HG03095 (cell line): ENCODE measurements around the gene CAMKV.

Experiments used
- ATAC-seq: cut with Tn5 transposase; IDR thresholded peaks from one replicate; pipeline ENCODE4 v1.9.1; 2021; ENCODE audit warnings: moderate library complexity; ENCODE audit not compliant: unreplicated experiment

CAMKV gene

DNA sequence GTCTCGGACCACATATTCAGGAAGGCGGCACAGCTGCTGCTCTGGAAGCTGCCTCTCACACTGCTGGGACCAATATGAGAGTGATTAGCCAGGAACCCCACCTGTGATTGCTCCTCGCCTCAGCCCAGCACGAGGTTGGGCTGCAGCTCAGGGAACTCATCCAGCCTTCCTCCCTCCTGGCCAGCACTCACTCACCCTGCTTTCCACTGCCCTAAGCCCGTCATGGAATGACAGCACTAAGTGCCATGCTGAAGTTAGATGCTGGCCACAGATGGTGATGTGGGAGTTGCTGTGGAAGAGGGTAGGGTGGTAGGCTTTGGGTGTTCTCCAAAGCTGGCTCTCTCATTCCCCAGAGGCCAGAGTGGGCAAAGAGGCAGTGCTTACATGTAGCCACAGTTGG is 26.6 kb upstream of the CAMKV start:
- no peak for ATAC-seq

- no peak for ATAC-seq
These were observed 26.1 kb upstream of the CAMKV start for GRCh38 chr3:49895791-49896190.

DNA sequence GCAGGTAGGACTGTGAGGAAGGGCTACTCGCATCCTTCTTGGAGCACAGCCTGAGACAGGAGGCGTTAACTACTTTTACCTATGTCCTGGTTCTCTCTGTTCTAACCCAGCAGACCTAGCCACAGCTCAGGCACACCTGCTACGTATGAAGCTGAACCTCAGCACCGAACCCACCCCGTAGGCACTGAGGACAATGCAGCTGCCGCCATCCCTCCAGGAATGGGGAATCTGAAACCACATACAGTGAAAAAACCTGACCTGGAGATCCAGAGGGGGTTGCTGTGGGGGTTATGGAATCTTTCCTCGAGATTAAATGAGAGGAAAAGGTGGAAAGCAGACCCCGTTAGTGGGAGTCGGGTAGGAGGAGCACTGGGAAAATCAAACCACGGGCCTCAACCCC is 19.6 kb upstream of the CAMKV start:
- ATAC-seq = no peak

GRCh38 chr3:49886922-49887265 is 17.2 kb upstream of the CAMKV start:
- no peak for ATAC-seq

- no peak for ATAC-seq
These were observed 14.3 kb upstream of the CAMKV start for GRCh38 chr3:49883998-49884397.

DNA sequence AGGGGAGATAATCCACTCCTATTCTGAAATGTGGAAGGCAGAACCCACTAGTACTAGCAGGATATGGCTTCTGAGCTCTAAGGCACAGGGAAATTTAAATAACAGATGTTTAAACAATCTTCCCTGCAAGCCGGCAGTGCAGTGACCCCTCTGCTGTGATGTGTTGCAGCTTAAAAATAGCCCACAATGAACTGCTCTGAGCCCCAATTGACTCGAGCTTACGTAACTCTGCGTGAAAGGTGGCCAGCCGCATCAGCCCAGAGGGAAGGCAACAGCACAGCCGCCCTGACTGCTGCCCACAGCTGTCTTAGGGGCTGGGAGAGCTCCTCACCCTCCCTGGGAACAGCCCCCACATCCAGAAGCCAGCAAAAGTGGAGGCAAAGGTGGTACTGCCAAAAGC is 12.5 kb upstream of the CAMKV start:
- no peak for ATAC-seq

DNA sequence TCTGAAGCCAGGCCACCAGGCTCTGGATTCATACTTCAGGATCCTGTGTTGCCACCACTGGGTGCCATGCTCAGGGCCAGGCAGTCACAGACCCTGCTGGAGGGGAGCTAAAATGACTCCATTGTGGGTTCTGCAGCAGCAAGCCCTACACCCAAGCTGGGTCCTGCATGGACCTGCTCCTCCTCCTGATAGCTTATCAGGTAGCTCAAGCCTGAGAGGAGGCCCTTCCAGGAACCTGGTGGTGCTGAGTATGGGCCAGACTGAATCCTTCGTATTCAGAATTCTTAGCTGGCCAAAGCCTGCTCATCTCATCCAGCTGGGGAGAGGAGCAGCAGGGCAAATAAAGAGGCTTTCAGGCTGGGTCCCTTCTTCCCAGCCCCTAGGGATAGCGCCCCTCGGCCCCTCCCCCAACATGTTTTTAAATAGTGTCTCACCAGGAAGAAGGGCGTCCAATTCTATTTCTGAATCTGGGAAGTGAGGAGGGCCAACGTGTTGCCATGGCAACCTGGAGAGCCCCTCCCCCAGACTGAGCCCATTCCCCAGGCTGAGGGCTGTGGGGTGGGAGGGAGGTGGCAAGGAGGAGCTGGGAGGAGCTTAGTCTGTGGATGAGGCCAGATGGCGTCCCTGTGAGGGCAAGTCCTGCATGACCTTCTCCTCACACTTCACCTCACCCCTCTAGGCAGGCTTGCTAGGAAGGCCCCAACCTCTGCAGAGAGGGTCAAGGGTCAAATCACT is 11.0 kb upstream of the CAMKV start:
- no peak for ATAC-seq

DNA sequence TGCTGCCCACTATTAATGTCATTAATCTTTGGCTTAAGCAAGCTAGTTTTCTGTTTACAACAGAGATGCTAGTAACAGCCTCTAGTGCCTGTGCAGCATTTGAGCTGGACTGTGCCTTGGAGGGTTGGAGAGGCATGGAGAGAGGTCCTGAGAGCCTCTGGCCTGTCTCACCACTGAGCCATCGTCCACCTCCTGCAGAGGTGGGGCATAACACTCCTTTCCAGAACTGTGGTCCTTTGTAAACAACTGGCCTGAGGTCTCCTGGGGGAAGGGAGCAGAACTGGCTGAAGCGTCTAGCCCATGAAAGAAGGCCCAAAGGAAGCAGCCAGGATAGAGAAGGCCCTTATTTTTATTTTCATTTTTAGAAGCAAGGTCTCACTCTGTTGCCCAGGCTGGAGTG is 10.0 kb upstream of the CAMKV start:
- ATAC-seq = no peak

DNA sequence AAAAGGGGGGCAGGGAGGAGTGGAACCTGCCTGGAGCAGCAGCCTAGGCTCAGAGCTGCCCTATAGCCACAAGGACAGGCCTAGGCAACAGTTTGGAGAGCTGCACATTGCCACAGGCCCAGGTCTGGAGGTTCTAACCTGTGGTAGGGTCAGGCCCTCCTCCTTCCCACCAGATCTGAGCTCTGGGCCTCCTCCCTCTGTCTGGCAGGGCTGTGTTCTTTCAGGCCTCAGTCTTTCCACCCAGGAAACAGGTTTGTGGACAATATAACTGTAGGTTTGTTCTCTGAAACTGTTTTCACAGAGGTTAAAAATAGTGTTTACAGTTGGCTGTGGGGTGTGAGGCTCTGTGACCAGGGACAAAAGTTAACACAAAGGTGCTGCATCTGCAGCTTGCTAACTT is 9.0 kb upstream of the CAMKV start:
- ATAC-seq = no peak

- ATAC-seq = no peak
These were observed 8.0 kb upstream of the CAMKV start for GRCh38 chr3:49877716-49878115.

DNA sequence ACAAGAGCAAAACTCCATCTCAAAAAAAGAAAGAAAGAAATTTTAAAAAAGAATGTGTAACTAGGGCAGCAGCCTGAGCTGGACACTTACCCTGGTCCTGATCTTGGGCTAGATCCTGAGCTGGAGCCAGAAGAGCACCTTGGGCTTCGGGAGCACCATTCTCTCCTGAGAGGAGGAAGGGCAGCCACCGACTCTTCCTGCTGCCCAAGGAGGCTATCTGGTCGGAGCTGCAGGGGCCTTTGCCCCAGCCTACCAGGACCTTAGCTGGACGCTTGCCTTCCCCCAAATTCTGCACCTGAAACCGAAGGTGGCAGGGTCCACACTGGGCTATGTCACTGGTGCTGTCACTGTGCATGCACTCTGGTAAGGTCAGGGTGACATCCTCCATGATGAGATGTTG is 6.9 kb upstream of the CAMKV start:
- no peak for ATAC-seq

DNA sequence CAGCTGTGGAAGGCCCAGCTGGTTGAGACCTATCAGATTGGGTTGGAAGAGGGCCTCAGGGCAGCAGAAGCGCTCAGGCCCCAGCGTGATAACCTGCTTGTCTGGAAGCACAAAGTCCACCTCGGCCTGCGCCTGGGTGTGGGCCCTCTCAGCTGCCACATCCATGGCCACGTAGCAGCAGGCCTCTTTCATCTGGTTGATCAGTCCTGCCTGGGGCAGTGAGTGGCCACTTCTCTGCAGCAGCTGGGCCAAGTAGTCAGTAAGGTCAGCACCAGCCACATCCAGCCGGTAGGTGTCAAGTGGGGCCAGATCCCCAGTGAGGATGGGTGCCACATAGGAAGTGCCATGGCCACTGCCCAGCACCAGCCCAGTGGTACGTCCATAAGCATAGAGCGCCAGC is 3.9 kb upstream of the CAMKV start:
- ATAC-seq = no peak

DNA sequence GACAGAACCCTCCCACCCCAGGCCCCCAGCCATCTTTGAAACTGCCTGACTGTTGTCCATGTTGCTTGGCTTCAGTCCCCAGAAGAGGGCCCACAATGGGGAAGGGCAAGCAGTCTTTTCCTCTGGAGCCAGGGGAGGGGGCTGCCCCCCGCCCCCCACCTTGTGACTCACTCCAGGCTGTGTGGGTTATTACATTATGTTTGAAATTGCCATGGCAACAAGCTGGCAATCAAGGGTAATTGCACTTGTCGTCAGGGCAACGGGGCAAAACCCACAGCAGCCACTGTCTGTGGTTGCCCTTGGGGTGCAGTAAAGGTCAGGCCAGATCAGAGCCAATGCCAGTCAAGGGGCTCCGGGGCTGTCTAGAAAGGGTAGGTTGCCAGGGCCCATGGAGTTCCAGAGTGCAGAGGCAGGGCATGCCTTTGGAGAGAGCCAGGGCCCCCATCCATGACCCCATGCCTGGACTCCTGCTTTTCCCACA is 3.1 kb upstream of the CAMKV start:
- no peak for ATAC-seq

- no peak for ATAC-seq
These were observed 1.9 kb upstream of the CAMKV start for GRCh38 chr3:49871531-49872153.

DNA sequence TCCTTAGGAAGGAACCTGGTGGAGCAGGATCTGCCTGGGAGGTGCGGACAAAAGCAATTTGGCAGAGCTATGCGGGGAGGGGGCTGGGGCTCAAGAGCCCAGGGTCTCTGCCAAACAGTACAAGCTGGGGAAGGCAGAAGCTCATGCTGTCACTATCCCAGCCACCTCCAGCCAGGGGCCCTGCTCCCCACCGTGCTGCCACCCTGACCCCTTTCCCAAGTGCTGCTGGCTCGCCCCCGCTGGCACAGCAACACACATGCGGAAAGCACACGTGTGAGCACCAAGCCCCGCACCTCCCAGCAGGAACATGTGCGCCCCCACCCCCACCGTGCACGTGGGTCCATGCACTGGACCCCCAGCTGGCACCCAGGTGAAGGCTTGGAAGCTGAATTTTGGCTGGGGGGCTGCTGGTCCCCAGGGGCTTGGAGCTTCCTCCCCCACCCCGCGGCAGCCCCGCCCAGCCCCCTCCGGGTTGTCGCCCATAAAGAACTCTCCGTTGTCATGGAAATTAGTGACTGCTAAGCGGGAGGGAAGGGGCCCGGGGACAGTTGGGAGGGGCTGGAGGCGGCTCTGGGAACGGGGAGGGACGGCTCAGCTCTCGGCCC is 742 bp downstream of the CAMKV start:
- ATAC-seq = no peak

GRCh38 chr3:49867871-49868321 is 1.8 kb downstream of the CAMKV start:
- no peak for ATAC-seq

- no peak for ATAC-seq
These were observed 2.3 kb downstream of the CAMKV start for GRCh38 chr3:49867400-49867799.

DNA sequence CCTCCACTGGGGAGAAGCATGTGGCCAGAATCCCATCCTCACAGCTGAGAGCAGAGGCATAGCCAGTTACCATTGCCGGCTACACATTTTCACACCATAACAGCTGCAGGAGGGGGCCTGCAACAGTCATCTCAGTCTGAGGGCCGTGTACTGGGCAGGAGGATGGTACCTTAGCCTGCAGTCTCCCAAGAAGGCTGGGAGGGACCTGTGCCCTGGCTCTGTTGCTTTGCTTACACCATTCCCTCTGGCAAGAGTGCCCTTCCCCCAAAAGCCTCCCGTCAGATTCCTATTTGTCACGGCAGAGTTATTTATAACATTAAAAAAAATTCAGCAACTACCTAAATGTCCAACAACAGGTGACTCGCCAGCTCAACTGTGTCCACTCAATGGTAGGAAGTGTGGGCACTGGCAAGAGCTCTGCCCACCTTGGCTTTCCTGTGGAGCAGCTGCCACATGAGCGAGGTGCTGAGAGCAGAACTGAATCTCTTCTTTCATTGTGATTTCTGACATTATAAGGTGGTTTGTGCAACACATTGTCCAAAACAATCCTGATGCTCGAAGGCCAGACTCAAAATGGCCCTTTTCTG is 4.4 kb downstream of the CAMKV start:
- ATAC-seq = no peak

GRCh38 chr3:49864505-49864904 is 5.2 kb downstream of the CAMKV start:
- ATAC-seq = no peak

DNA sequence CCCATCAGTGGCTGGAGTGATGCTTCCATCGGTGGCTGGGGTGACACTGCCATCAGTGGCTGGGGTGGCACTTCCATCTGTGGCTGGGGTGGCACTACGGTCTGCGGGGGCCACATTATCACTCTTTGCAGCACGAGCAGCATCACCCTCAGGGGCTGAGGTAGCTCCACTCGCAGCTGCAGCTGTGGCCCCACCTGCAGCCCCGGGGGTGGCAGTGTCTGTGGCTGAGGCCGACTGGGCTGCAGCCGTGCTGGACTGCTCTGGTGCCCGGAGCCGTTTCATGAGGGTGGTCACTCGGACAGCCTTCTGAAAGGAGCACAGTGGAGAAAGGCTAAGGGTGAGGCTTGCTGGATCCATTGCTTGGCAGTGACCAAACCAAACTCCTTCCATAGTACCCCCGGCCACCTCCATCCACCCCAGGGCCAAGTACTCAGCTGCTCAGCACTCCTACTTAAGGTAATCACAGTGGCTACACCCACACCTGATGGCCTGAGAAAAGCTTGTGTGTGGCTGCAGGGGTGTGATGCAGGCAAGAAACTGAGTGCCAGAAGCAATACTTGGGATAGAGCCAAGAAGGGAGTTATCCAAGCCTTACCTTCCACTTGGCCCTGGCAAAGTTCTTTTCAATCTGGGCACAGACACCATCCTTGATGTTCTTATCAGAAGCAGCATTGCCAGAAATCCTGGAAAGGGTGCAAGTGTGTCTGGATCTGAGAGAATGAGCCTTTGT is 10.0 kb downstream of the CAMKV start:
- ATAC-seq = no peak
